BJ (cell line): Measurements from ENCODE around the gene ADD2. TPM values are rescaled to one million over a fixed set of nuclear protein-coding genes. Genes with fewer than 3 reads are reported as not detected.

Experiments
- CTCF ChIA-PET: fragments of 350-600 bp; formaldehyde crosslinking; extraction: SDS; loops from one replicate; lab custom pipeline; 2021; ENCODE audit warnings: antibody characterized with exemption, inconsistent platforms; lab: Yijun Ruan, JAX
- POLR2A ChIA-PET: fragments of 300-600 bp; sonication (Branson Sonifier 250); formaldehyde crosslinking; extraction: SDS; loops from one replicate; lab custom pipeline; 2021; ENCODE audit warnings: antibody characterized with exemption; lab: Charles Lee
- DNase-seq: peaks from one replicate; pipeline ENCODE4 v3.0.0-alpha.2; 2011; ENCODE audit warnings: low read depth
- H3K27me3 ChIP-seq: 2 replicates; pipeline ENCODE4 v1.6.0; 2011; ENCODE audit warnings: low read length; ENCODE audit not compliant: control insufficient read depth, insufficient read depth
- H3K36me3 ChIP-seq: 2 replicates; pipeline ENCODE4 v1.5.1; 2011; ENCODE audit warnings: low read length; ENCODE audit not compliant: control insufficient read depth, insufficient read depth
- H3K4me3 ChIP-seq: 2 replicates; pipeline ENCODE4 v1.5.1; 2011; ENCODE audit warnings: low read depth, mild to moderate bottlenecking, control low read depth, low read length
- polyA plus RNA-seq: library from polyadenylated mRNA; depleted of rRNA; stranded (reverse); fragments of >200 nt; gene quantifications from 2 replicates; pipeline ENCODE4 v1.2.3, GENCODE V29; 2011
- TF ChIP-seq, protein P1 (sequence below): IDR thresholded peaks from 2 replicates; pipeline ENCODE4 v1.5.1; 2011; ENCODE audit warnings: low read depth, mild to moderate bottlenecking, control low read depth, inconsistent platforms, low read length, moderate library complexity; ENCODE audit not compliant: insufficient read depth

Gene ADD2
- polyA plus RNA-seq, 1 experiment = not detected

DNA sequence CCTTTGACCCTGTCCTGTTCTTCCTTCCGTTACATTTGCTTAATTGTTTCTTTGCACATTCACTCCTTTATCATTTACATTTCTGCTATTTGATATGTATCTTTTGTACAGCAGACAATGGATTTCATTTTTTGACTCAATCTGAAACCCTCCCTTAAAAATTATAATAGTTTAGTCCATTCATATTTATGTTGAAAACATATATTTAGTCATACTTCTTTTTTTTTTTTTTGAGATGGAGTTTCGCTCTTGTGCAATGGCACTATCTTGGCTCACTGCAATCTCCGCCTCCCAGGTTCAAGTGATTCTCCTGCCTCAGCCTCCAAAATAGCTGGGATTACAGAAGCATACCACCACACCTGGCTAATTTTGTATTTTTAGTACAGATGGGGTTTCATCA lies 119.0 kb downstream of the ADD2 start:
- ChIA-PET CTCF (interaction anchor here (0.8 to 3.8 kb wide), 3 partner anchors 13 to 346 kb away, joined by 3 to 59 read pairs (median 3); partner anchors contain the start of gene FAM136A), POLR2A (no interaction called here)
- Histone ChIP-seq H3K36me3 (no peaks in the 10 kb centered on the region), H3K4me3 (no peak overlapping the region), H3K27me3 (no peaks in the 10 kb centered on the region)
- DNase-seq = no peak
- TF ChIP-seq, protein P1, sequence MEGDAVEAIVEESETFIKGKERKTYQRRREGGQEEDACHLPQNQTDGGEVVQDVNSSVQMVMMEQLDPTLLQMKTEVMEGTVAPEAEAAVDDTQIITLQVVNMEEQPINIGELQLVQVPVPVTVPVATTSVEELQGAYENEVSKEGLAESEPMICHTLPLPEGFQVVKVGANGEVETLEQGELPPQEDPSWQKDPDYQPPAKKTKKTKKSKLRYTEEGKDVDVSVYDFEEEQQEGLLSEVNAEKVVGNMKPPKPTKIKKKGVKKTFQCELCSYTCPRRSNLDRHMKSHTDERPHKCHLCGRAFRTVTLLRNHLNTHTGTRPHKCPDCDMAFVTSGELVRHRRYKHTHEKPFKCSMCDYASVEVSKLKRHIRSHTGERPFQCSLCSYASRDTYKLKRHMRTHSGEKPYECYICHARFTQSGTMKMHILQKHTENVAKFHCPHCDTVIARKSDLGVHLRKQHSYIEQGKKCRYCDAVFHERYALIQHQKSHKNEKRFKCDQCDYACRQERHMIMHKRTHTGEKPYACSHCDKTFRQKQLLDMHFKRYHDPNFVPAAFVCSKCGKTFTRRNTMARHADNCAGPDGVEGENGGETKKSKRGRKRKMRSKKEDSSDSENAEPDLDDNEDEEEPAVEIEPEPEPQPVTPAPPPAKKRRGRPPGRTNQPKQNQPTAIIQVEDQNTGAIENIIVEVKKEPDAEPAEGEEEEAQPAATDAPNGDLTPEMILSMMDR = no peak

DNA sequence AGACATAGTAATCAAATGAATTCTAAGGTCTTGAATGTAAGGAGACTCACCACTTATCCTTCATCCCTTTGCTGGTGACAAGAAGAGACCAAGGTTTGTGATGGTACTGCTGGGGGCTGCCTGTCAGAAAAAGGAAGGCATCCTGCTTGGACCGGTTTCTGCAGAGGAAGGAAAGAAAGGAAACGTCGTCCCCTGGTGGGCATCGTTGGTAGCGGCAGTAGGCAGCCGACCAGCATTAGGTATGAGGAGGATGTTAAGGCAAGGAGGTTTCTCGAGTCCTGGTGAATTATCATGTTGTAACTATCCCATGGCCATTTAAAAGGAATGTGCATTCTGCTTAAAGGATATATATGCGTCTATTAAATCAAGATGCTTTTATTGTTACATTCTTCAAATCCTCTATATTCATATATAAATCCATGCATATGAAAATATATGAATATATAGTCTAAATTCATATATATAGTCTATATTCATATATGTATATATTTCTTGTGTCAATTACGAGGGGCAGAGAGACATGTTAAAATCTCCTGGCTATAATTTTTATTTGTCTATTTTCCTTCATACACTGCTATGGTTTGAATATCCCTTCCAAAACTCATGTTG lies 120.0 kb downstream of the ADD2 start:
- POLR2A ChIA-PET = no interaction called here
- peak; percentile 3 for DNase-seq
- CTCF ChIA-PET = interaction anchor here (0.8 to 4.4 kb wide), 12 partner anchors 9 to 349 kb away, joined by 3 to 59 read pairs (median 5); partner anchors contain the start of gene FAM136A
- H3K4me3 ChIP-seq = no peak overlapping the region
- TF ChIP-seq, protein P1 = peak; percentile 100
- H3K36me3 ChIP-seq = no peaks in the 10 kb centered on the region
- no peaks in the 10 kb centered on the region for H3K27me3 ChIP-seq

DNA sequence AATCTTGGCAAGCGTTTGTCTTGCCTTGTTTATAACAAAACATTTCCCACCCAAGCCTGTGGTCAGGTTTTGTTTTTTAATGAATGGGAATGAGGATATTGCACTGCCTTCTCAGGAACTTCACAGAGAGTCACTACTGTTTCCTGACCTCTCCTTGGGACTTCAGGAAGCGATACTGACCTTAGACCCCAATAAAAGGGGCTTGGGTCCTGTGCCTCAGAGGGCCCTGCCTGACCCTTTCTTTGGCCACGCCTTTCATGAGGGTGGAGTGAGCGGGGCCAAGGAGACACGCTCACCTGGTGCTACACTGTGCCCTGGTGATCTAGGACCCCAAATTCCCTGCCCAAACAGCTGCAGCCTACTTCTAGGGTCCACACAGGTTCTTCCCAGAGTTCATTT lies 121.6 kb downstream of the ADD2 start:
- no peak for DNase-seq
- no peak overlapping the region for H3K4me3 ChIP-seq
- TF ChIP-seq, protein P1 = no peak
- no peaks in the 10 kb centered on the region for H3K27me3 ChIP-seq
- CTCF ChIA-PET = interaction anchor here (0.8 to 4.5 kb wide), 10 partner anchors 10 to 343 kb away, joined by 3 to 59 read pairs (median 16); partner anchors contain the start of gene FAM136A
- H3K36me3 ChIP-seq = no peaks in the 10 kb centered on the region
- POLR2A ChIA-PET = interaction anchor here (0.6 kb wide), 1 partner anchor 20 kb away, joined by 3 read pairs; no protein-coding TSS in a partner anchor

DNA sequence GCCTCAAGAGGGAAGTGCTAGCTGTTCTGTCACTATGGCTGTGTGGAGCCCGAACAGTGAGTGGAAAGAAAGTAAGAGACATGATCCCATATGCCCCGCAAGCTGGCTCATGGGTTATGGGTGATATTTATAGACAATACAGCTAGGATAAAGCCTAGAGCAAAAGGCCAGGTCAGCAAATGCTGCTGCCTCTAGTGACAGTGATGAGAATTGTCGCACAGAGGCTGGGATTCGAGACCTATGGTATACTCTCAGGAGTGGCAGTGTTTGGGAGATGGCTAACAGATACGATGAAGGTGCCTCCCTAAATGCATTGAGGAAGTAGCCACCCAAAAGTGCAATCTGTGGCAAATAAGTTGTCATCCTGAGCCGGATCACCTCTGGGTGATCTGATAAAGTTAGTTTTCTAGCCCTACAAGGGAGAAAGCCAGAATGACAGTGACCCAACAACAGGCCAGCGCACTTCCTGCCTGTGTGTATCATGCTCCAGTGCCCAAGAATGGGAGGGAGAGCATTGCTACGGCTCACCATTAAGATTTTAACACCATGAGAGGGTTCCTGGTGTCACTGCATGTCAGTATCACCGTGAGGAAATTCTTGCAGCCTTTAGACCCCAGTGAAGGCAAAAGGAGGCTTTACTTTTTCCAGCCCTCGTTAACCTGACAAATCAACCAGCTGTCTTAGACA lies 122.1 kb downstream of the ADD2 start:
- POLR2A ChIA-PET = no interaction called here
- Histone ChIP-seq H3K36me3 (no peaks in the 10 kb centered on the region), H3K4me3 (no peak overlapping the region), H3K27me3 (peaks cover 3% of the 10 kb centered on the region; the same call in 1 of the 2 replicates)
- CTCF ChIA-PET = interaction anchor here (1.0 to 4.5 kb wide), 9 partner anchors 10 to 342 kb away, joined by 3 to 59 read pairs (median 23); partner anchors contain the start of gene FAM136A
- TF ChIP-seq, protein P1 = peak; percentile 6; the same call in 1 of the 2 replicates
- DNase-seq = no peak

DNA sequence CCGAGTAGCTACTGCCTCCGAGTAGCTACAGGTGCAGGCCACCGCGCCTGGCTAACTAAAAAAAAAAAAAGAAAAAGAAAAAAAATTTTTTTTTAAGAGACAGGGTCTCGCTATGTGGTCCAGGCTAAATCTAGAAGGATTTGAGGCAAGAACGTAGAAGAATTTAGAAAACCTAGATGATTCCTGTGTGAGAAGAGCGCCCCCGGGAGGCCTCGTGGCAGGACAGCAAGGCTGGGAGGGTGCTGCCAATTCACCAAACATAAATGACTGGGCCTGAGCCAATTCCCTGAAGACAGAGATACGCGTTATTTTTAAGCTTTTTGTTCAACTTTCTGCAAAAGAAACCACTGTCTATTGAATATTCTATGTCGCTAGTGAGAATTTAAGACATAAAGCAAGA lies 124.3 kb downstream of the ADD2 start:
- POLR2A ChIA-PET = no interaction called here
- TF ChIP-seq, protein P1 = peak; percentile 16; the same call in 1 of the 2 replicates
- H3K4me3 ChIP-seq = no peak overlapping the region

More for the DNA sequence above, 124.3 kb downstream of the ADD2 start:
- DNase-seq = no peak
- Histone ChIP-seq H3K36me3 (no peaks in the 10 kb centered on the region), H3K27me3 (peaks cover 3% of the 10 kb centered on the region; the same call in 1 of the 2 replicates)
- CTCF ChIA-PET = interaction anchor here (1.0 to 4.5 kb wide), 5 partner anchors 13 to 340 kb away, joined by 3 to 30 read pairs (median 23); partner anchors contain the start of gene FAM136A
